ENCODE measurements around the gene TIMM23. TPM values are rescaled to one million over a fixed set of nuclear protein-coding genes. Genes with fewer than 3 reads are reported as not detected.
"Not testable (repeated sequence)": the region's sequence is repeated elsewhere in the genome, so short reads cannot be mapped to it uniquely, and the experiment has no call there.

TIMM23 gene
- total and polyA plus RNA-seq, 2 donors from 2014 or later = 52.0 to 107 TPM

- H3K9me3 ChIP-seq (ENCODE audit: control insufficient read depth in 2 of 3, insufficient read depth in 1 of 3, low read length in 3 of 3) = no peaks in the 10 kb centered on the region
- H3K4me3 ChIP-seq (ENCODE audit: low read length in 3 of 3) = no peak overlapping the region
- no peaks in the 10 kb centered on the region for H3K36me3 ChIP-seq (ENCODE audit: control insufficient read depth in 2 of 3, insufficient read depth in 3 of 3, low read length in 3 of 3)
- no peak for FAIRE-seq
- TF ChIP-seq CTCF (IDR thresholded peaks at IDR 0.05; ENCODE audit: borderline replicate concordance, extremely low read depth, insufficient read depth) = no peak
- no peaks in the 10 kb centered on the region for H3K27me3 ChIP-seq (ENCODE audit: control insufficient read depth, insufficient read depth, low read length)
- H3K4me1 ChIP-seq (ENCODE audit: control insufficient read depth in 2 of 3, insufficient read depth in 2 of 3, low read depth in 1 of 3, low read length in 3 of 3) = no peaks in the 10 kb centered on the region
- DNase-seq = no peak
- intact Hi-C loops (cut with DNase I) = no loop called here
- H3K27ac ChIP-seq (ENCODE audit: low read depth in 2 of 2, low read length in 2 of 2) = no peak overlapping the region
- H3K9ac ChIP-seq (ENCODE audit: low read length in 3 of 3) = no peak overlapping the region
Measured at GRCh38 chr10:46048152-46048551, 75.9 kb downstream of the TIMM23 start.

- DNase-seq; H3K27me3 ChIP-seq (ENCODE audit: control insufficient read depth, insufficient read depth, low read length); H3K9ac ChIP-seq (ENCODE audit: low read length in 3 of 3); H3K4me3 ChIP-seq (ENCODE audit: low read length in 3 of 3); FAIRE-seq; H3K4me1 ChIP-seq (ENCODE audit: control insufficient read depth in 2 of 3, insufficient read depth in 2 of 3, low read depth in 1 of 3, low read length in 3 of 3); H3K9me3 ChIP-seq (ENCODE audit: control insufficient read depth in 2 of 3, insufficient read depth in 1 of 3, low read length in 3 of 3); H3K36me3 ChIP-seq (ENCODE audit: control insufficient read depth in 2 of 3, insufficient read depth in 3 of 3, low read length in 3 of 3); intact Hi-C loops (cut with DNase I); H3K27ac ChIP-seq (ENCODE audit: low read depth in 2 of 2, low read length in 2 of 2): not testable (repeated sequence)
Measured at GRCh38 chr10:46049497-46049831, 77.2 kb downstream of the TIMM23 start.

GRCh38 chr10:46050941-46051623, 78.8 kb downstream of the TIMM23 start:
- Histone ChIP-seq H3K27me3 (ENCODE audit: control insufficient read depth, insufficient read depth, low read length) (no peaks in the 10 kb centered on the region), H3K4me3 (ENCODE audit: low read length in 3 of 3) (no peak overlapping the region), H3K4me1 (ENCODE audit: control insufficient read depth in 2 of 3, insufficient read depth in 2 of 3, low read depth in 1 of 3, low read length in 3 of 3) (no peaks in the 10 kb centered on the region), H3K27ac (ENCODE audit: low read depth in 2 of 2, low read length in 2 of 2) (no peak overlapping the region), H3K9ac (ENCODE audit: low read length in 3 of 3) (no peak overlapping the region), H3K9me3 (ENCODE audit: control insufficient read depth in 2 of 3, insufficient read depth in 1 of 3, low read length in 3 of 3) (no peaks in the 10 kb centered on the region), H3K36me3 (ENCODE audit: control insufficient read depth in 2 of 3, insufficient read depth in 3 of 3, low read length in 3 of 3) (no peaks in the 10 kb centered on the region)
- no peak for FAIRE-seq
- no peak for TF ChIP-seq CTCF (IDR thresholded peaks at IDR 0.05; ENCODE audit: borderline replicate concordance, extremely low read depth, insufficient read depth)
- peak in 1 of 5 donors; percentile 30 for DNase-seq
- intact Hi-C loops (cut with DNase I) = no loop called here

GRCh38 chr10:46052057-46052790, 79.9 kb downstream of the TIMM23 start:
- Histone ChIP-seq H3K4me3 (ENCODE audit: low read length in 3 of 3) (no peak overlapping the region), H3K9me3 (ENCODE audit: control insufficient read depth in 2 of 3, insufficient read depth in 1 of 3, low read length in 3 of 3) (peaks cover 0 to 4% (median 2%) of the 10 kb centered on the region in 3 donors), H3K36me3 (ENCODE audit: control insufficient read depth in 2 of 3, insufficient read depth in 3 of 3, low read length in 3 of 3) (no peaks in the 10 kb centered on the region), H3K9ac (ENCODE audit: low read length in 3 of 3) (no peak overlapping the region), H3K27ac (ENCODE audit: low read depth in 2 of 2, low read length in 2 of 2) (no peak overlapping the region), H3K4me1 (ENCODE audit: control insufficient read depth in 2 of 3, insufficient read depth in 2 of 3, low read depth in 1 of 3, low read length in 3 of 3) (no peaks in the 10 kb centered on the region), H3K27me3 (ENCODE audit: control insufficient read depth, insufficient read depth, low read length) (no peaks in the 10 kb centered on the region)
- TF ChIP-seq CTCF (IDR thresholded peaks at IDR 0.05; ENCODE audit: borderline replicate concordance, extremely low read depth, insufficient read depth) = no peak
- intact Hi-C loops (cut with DNase I) = no loop called here
- FAIRE-seq = no peak
- DNase-seq = no peak

Measured in kidney (tissue), 14 donors.